ENCODE measurements around the gene NUDCD3. TPM values are rescaled to one million over a fixed set of nuclear protein-coding genes. Genes with fewer than 3 reads are reported as not detected.

Gene NUDCD3
- total RNA-seq, 4 donors from 2014 or later, result 57.0 to 92.3 (median 75.2) TPM

DNA sequence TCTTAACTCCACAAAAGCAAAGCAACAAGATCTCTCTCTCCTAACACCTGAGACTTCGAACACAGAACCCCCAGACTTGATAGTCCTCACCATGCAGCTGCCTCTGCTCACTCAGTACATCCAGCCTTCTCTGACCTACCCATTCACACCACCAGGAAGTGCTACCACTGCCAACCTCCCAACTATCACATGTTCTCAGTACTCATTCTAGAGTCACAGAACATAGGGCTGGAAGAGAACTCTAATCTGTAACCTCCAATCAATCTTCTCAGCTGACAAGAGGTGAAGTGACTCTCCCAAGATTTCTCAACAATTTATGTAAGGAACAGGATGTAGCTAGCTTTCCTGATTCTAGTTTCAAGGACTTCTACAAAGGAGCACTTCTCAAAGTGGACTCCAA, 3.8 kb downstream of the NUDCD3 start:
- ATAC-seq, result no peak
- 89% methylated on average over 1 of the region's 1 CpG; no CpG with 5 or more reads in 1 of the 2 donors for WGBS, 2 donors (ENCODE audit: low coverage in 1 of 2)
- TF ChIP-seq, protein P1, sequence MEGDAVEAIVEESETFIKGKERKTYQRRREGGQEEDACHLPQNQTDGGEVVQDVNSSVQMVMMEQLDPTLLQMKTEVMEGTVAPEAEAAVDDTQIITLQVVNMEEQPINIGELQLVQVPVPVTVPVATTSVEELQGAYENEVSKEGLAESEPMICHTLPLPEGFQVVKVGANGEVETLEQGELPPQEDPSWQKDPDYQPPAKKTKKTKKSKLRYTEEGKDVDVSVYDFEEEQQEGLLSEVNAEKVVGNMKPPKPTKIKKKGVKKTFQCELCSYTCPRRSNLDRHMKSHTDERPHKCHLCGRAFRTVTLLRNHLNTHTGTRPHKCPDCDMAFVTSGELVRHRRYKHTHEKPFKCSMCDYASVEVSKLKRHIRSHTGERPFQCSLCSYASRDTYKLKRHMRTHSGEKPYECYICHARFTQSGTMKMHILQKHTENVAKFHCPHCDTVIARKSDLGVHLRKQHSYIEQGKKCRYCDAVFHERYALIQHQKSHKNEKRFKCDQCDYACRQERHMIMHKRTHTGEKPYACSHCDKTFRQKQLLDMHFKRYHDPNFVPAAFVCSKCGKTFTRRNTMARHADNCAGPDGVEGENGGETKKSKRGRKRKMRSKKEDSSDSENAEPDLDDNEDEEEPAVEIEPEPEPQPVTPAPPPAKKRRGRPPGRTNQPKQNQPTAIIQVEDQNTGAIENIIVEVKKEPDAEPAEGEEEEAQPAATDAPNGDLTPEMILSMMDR (IDR thresholded peaks at IDR 0.05), result no peak
- TF ChIP-seq POLR2A (IDR thresholded peaks at IDR 0.05), result no peak
- Histone ChIP-seq H3K27ac (no peak overlapping the region), H3K9me3 (peaks cover 0 to 7% (median 0%) of the 10 kb centered on the region in 3 donors), H3K27me3 (no peaks in the 10 kb centered on the region), H3K4me3 (no peak overlapping the region), H3K36me3 (peaks cover 14 to 42% of the 10 kb centered on the region in 2 donors), H3K4me1 (peaks cover 8 to 55% (median 23%) of the 10 kb centered on the region in 3 donors)

DNA sequence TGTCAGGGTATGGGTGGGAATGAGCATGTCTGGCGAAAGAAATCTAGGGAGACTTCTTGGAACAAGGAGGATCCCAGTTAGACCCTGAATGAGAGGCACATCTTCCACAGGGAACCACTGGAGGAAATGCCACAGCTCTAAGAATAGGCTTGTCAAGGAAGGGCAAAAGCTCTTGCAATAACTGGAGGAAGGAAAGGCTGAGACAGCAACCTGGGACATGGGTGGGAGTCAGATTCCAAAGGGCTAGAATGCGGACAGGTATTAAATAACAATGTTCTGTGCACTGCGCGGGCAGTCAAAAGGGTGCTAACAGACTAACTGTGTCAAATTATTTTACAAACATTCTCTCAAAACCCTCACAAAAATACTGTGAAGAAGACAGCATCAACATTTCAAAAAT, 4.5 kb downstream of the NUDCD3 start:
- Histone ChIP-seq H3K9me3 (peaks cover 0 to 7% (median 0%) of the 10 kb centered on the region in 3 donors), H3K27ac (no peak overlapping the region), H3K27me3 (no peaks in the 10 kb centered on the region), H3K4me1 (peaks cover 8 to 55% (median 23%) of the 10 kb centered on the region in 3 donors), H3K4me3 (no peak overlapping the region), H3K36me3 (peaks cover 16 to 49% of the 10 kb centered on the region in 2 donors)
- TF ChIP-seq, protein P1 (IDR thresholded peaks at IDR 0.05), result no peak
- no peak for TF ChIP-seq EP300 (IDR thresholded peaks at IDR 0.05)
- no peak for TF ChIP-seq POLR2AphosphoS5 (IDR thresholded peaks at IDR 0.05)
- TF ChIP-seq POLR2A (IDR thresholded peaks at IDR 0.05), result no peak
- 81 to 84% methylated on average over 4 of the region's 4 CpGs for WGBS, 2 donors (ENCODE audit: low coverage in 1 of 2)
- no peak for ATAC-seq

DNA sequence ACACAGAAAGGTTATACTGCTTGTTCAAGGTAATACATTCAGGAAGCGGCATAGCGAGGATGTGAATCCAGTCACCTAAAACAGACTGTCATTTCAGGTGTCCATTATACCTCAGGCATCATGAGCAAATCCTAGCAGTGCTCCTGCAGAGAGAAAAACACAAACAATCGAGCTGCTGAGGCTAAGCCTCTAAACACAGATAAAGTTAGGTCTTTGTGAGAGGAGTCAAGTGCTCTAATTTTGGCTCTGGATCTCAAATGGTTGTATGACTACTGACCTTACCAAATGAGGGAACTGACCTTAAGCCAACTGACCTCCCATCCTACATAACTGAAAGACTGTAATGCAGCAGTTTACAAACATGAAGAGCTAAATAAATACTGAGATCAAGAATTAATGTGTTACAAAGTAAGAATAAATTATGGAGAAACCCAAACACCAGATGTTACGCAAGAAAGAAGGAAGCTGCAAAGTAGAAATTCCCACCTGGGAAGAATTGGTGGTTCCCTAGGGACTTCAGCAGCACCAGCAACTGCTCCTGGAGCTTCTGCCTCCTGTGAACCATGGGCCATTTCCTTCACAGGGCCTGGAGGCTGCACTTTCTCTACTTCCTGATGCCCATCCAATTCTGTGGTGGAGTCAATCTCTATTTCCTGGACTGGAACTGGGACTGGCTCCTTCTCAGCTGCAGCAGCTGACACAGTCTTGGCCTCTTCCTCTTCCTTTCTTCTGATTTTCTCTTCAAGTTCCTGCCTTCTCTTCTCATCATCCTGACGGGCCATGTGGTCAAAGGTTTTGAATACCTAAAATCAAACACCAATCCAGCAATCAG, 5.8 kb downstream of the NUDCD3 start:
- Histone ChIP-seq H3K4me3 (no peak overlapping the region), H3K27me3 (no peaks in the 10 kb centered on the region), H3K36me3 (peaks cover 17 to 62% of the 10 kb centered on the region in 2 donors), H3K9me3 (peaks cover 0 to 7% (median 0%) of the 10 kb centered on the region in 3 donors), H3K4me1 (peaks cover 8 to 53% (median 23%) of the 10 kb centered on the region in 3 donors), H3K27ac (no peak overlapping the region)
- WGBS, 2 donors (ENCODE audit: low coverage in 1 of 2), result 78 to 86% methylated on average over 3 to 5 of the region's 5 CpGs
- TF ChIP-seq POLR2AphosphoS5 (IDR thresholded peaks at IDR 0.05), result no peak
- TF ChIP-seq POLR2A (IDR thresholded peaks at IDR 0.05), result no peak
- TF ChIP-seq, protein P1 (IDR thresholded peaks at IDR 0.05), result no peak
- no peak for TF ChIP-seq EP300 (IDR thresholded peaks at IDR 0.05)
- no peak for ATAC-seq

GRCh38 chr7:44482502-44483485, 7.7 kb downstream of the NUDCD3 start:
- H3K36me3 ChIP-seq, result peaks cover 17 to 81% of the 10 kb centered on the region in 2 donors
- no peak overlapping the region for H3K27ac ChIP-seq
- TF ChIP-seq POLR2A (IDR thresholded peaks at IDR 0.05) (no peak), EP300 (IDR thresholded peaks at IDR 0.05) (no peak), POLR2AphosphoS5 (IDR thresholded peaks at IDR 0.05) (no peak)
- TF ChIP-seq, protein P1 (IDR thresholded peaks at IDR 0.05), result no peak
- peaks cover 0 to 7% (median 0%) of the 10 kb centered on the region in 3 donors for H3K9me3 ChIP-seq
- 100% methylated on average over 2 of the region's 2 CpGs for WGBS, 2 donors (ENCODE audit: low coverage in 1 of 2)
- no peaks in the 10 kb centered on the region for H3K27me3 ChIP-seq
- no peak for ATAC-seq
- no peak overlapping the region for H3K4me3 ChIP-seq
- peaks cover 5 to 34% (median 17%) of the 10 kb centered on the region in 3 donors for H3K4me1 ChIP-seq

Data from gastroesophageal sphincter (tissue), 4 donors.